SK-MEL-5 (cell line): ENCODE results near the gene SRD5A3. TPM values are rescaled to one million over a fixed set of nuclear protein-coding genes. Genes with fewer than 3 reads are reported as not detected.

Experiments
- DNase-seq: peaks from one replicate; pipeline ENCODE4 v3.0.0-alpha.2; 2016; ENCODE audit warnings: low read depth, low spot score
- in situ Hi-C: cut with HindIII; loops from 2 replicates; pipeline ENCODE4 v1.10.0; 2016; ENCODE audit warnings: low sequenced_read_pairs, high pct_unique_total_duplicates, low pct_unique_long_range_greater_than_20kb
- total RNA-seq: library from RNA; depleted of rRNA; stranded (reverse); fragments of >200 nt; shearing (Covaris generic); gene quantifications from 2 replicates; pipeline ENCODE4 v1.2.3, GENCODE V29; 2014

Gene SRD5A3
- total RNA-seq, 1 experiment from 2014 or later: 37.1 TPM

DNA sequence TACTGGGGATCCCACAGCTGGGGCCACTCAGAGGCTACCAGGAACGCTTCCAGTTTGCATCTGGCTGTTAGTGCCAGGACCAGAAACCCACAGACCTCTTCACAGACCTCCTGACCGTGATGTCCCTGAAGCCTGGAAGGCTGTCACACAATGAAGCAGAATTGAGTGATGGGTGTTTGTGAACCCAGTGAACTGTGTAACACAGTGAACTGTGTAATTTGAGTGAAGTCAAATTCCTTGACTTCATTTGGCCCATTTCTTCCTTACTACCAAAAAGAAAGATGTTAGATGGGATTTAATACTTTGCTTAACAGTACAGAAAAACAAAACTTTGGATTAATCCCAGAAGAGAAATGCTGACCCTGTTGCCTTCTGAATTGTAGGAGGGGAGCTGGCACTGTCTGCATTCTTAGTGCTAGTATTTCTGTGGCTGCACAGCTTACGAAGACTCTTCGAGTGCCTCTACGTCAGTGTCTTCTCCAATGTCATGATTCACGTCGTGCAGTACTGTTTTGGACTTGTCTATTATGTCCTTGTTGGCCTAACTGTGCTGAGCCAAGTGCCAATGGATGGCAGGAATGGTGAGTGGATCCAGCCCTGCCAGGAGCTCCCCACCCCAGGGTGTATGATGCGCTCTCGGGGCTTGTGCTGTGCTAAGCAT is 17.8 kb downstream of the SRD5A3 start:
- no peak for DNase-seq
- in situ Hi-C loops: no loop called here

DNA sequence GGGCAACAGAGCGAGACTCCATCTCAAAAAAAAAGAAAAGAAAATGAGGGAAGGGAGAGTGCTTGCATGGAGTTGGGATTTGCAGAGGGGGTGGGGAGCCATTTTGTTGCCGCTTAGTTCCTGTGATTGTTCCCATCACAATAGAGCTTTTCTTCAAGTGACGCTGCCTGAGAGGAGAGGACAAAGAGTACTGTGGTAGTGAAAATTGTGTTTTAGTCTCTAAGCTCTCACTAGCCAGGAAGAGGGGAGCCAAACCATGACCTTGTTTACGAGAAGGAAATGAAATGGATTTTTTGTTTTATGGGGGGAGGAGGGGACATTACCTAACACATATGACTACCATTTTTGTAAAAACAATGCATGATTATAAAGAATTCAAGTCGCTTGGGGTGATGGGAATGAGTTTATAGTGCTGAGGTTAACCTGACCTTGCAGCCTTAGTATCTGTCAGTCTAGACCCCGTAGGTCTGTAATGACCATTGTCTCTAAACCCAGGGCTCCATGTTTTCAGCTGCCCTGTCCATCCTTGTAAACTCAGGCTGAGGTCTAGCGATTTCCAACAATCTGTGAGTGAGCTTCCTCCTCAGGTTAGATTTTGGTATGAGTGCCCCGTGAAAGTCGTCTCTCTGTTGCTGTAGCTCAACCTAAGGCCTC is 18.8 kb downstream of the SRD5A3 start:
- peak; percentile 65 for DNase-seq
- in situ Hi-C loops: no loop called here

DNA sequence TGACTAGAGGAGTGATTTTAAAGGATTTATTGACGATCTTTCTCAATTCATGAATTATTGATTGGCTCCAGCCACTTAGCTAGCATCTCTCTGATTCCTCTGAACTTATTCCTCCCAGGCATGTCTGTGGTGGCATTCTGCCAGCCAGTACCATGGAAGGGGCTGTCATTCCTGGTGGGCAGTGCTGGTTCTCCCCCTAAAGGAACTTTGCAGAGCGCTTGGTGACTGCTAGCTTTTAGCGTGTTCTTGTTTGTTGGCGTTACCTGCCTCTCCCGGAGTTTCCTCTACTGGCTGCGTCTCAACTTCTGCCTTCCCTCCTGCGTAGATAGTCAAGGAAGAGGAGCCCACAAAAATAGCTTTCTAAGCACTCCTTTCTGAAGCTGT is 19.3 kb downstream of the SRD5A3 start:
- in situ Hi-C loops: no loop called here
- no peak for DNase-seq

- DNase-seq: no peak
Measured at GRCh38 chr4:55366621-55367020, 20.6 kb downstream of the SRD5A3 start.

GRCh38 chr4:55367084-55367722 is 21.2 kb downstream of the SRD5A3 start:
- in situ Hi-C loops: no loop called here
- no peak for DNase-seq

More at GRCh38 chr4:55366621-55367020, 20.6 kb downstream of the SRD5A3 start:
- in situ Hi-C loops: no loop called here

DNA sequence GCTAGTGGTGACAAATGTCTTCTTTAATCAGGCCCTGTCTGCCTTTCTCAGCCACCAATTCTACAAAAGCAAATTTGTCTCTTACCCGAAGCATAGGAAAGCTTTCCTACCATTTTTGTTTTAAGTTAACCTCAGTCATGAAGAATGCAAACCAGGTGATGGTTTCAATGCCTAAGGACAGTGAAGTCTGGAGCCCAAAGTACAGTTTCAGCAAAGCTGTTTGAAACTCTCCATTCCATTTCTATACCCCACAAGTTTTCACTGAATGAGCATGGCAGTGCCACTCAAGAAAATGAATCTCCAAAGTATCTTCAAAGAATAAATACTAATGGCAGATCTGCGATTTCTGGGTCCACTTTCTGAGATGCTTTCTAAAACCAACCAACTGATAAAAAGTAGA is 23.9 kb downstream of the SRD5A3 start:
- in situ Hi-C loops: no loop called here
- DNase-seq: no peak

GRCh38 chr4:55372259-55372658 is 26.2 kb downstream of the SRD5A3 start:
- in situ Hi-C loops: no loop called here
- DNase-seq: no peak

- no peak for DNase-seq
- in situ Hi-C loops: no loop called here
Measured at GRCh38 chr4:55373461-55373860, 27.4 kb downstream of the SRD5A3 start.

DNA sequence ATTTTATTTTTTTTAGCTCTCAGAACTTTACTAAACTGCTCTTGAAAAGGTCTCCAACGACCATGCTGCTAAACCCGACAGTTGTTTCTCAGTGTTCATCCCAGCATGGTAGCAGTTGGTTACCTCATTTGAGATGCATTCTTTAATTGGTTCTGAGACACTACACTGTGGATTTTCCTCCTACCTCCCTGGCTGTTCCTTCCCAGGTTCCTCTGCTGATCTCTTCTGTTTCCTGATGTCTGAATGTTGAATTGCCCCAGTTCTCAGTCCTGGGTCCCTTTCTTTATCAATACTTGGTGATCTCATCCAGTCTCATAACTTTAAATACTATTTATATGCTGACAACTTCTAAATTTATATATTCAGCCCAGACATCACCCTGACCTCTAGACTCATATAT is 30.7 kb downstream of the SRD5A3 start:
- no peak for DNase-seq
- in situ Hi-C loops: no loop called here

- DNase-seq: peak; percentile 62
- in situ Hi-C loops: no loop called here
Measured at GRCh38 chr4:55378617-55379467, 32.8 kb downstream of the SRD5A3 start.

DNA sequence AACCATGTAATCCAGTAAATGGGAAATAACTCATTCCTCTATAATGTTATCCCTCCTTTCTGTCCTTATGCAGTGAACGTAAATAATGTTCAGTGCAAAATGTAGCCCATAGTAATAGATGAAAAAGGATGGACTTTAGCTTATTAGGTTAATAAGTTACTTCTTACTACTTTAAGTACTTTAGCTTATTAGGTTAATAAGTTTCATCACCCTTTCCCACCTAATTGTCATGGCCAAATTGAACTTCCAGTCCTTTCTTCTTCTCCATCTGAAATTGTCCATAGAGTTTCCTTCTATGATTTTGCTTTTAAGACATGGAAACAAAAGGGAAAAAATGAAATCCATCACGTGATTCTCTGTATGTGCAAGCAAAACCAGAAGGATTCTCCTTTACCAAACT is 34.5 kb downstream of the SRD5A3 start:
- in situ Hi-C loops: no loop called here

DNA sequence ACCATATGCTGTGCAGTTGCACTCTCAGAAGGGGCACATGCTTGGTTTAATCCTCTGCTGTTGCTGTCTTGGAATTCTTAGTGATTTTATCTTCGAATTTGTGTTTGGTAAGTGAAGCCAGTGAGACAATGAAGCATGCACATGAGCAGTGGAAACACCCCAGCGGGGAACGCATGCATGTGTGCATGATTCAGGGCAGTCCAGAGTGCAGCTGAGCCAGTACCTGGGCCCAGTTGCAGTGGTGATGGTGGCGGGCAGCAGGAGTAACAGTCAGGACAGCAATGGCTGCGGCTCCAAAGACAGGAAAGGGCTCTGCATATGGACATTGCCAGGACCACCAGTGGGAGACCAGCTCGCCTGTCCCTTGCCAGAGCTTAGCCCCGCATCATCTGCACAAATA is 35.5 kb downstream of the SRD5A3 start:
- in situ Hi-C loops: no loop called here
- no peak for DNase-seq

More for the DNA sequence above, 34.5 kb downstream of the SRD5A3 start:
- no peak for DNase-seq

DNA sequence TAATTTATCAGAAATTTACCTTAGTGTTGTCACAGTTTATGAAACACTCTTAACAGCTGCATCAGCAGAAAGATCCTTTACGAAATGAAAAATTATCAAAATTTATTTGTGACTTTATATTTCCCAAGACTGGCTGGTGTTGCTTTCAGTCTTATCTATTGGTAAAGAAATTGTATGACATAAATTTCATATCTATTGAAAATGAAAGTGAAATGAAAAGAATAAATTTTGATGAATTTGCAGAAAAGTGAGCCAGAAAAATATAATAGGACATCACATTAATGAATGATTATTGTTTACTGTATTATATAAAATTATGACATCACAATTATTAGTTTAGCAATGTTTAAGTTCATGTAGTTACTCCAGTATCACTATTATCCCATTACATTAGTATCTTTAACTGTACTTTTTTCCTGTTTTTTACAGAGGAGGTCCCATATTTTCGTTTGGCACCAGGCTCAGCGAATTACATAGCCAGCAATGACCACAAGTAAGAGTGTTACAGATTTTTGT is 36.5 kb downstream of the SRD5A3 start:
- DNase-seq: no peak
- in situ Hi-C loops: no loop called here

GRCh38 chr4:55385201-55385649 is 39.2 kb downstream of the SRD5A3 start:
- no peak for DNase-seq
- in situ Hi-C loops: no loop called here

DNA sequence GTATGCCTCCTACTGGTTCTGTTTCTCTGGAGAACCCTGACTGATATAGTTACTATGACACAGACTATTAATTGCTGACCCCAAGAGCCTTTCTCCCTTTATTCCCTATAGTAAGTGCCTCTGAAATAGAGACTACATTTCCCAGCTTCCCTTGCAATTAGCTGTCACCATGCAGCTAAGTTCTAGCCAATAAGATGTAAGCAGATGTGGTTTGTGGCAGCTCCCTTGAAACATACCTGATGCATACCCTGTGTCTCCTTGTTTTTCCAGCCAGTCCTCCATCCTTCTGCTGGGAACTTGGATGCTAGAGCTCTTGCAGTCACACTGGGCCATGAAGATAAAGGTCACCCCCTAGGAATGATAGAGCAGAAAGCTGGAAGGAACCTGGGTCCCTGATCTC is 40.0 kb downstream of the SRD5A3 start:
- DNase-seq: peak; percentile 54

GRCh38 chr4:55386840-55387239 is 40.8 kb downstream of the SRD5A3 start:
- in situ Hi-C loops: no loop called here
- no peak for DNase-seq

More for the DNA sequence above, 40.0 kb downstream of the SRD5A3 start:
- in situ Hi-C loops: no loop called here

- DNase-seq: peak; percentile 12
- in situ Hi-C loops: no loop called here
Measured at GRCh38 chr4:55393461-55394320, 47.6 kb downstream of the SRD5A3 start.
